HG02938 (cell line): ENCODE results near the gene RIN1.

Experiments
- ATAC-seq: cut with Tn5 transposase; IDR thresholded peaks from one replicate; pipeline ENCODE4 v1.9.1; 2021; ENCODE audit warnings: mild to moderate bottlenecking, moderate library complexity; ENCODE audit not compliant: unreplicated experiment

Gene RIN1

DNA sequence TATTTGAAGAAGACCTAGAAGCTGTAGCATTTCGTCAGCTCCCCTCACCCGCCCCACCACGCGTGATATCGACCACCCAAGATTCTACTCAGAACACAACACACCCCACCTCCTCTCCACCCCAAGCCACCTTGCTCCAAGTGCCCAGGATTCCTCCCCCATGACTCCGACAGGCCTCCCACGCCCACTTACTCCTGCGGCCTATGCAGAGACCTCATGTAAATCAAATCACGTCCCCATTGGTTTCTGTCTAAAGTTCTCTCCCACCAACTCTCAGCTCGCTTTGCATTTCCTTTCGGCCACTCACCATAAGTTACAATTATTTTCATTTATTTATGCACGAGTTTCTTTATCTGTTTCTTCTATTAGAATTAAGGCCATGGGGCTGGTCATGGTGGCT is 33.6 kb downstream of the RIN1 start:
- no peak for ATAC-seq

DNA sequence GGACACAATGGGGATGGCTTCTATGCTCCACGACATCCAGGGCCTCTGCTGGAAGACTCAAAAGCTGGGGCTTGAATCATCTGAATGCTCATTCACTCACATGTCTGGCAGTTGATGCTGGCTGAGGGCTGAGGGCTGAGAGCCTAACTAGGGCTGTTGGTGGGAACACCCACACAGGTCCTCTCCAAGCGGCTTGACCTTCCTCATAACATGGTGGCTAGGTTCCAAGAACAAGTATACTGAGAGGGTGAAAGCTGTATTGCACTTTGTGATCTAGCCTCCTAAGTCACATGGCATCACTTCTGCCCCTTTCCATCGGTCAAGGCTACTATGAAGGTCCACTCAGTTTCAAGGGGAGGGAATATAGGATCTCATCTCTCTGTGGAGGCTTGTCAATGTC is 37.0 kb downstream of the RIN1 start:
- ATAC-seq: no peak

DNA sequence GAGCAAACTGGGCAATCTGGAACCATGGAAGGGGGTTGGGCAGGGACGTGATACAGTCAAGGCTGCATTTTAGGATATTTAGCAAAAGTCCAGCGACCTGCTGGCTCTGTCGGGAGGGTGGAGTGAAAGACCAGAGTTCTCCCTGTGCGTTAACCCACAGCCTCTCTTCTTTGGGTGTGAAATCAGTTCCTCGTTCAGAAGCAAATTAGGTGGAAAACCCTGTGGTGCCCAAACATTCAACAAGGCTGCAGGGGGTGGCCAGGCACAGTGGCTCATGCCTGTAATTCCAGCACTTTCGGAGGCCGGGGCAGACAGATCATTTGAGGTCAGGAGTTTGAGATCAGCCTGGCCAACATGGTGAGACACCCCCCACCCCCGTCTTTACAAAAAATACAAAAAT is 38.6 kb downstream of the RIN1 start:
- no peak for ATAC-seq

DNA sequence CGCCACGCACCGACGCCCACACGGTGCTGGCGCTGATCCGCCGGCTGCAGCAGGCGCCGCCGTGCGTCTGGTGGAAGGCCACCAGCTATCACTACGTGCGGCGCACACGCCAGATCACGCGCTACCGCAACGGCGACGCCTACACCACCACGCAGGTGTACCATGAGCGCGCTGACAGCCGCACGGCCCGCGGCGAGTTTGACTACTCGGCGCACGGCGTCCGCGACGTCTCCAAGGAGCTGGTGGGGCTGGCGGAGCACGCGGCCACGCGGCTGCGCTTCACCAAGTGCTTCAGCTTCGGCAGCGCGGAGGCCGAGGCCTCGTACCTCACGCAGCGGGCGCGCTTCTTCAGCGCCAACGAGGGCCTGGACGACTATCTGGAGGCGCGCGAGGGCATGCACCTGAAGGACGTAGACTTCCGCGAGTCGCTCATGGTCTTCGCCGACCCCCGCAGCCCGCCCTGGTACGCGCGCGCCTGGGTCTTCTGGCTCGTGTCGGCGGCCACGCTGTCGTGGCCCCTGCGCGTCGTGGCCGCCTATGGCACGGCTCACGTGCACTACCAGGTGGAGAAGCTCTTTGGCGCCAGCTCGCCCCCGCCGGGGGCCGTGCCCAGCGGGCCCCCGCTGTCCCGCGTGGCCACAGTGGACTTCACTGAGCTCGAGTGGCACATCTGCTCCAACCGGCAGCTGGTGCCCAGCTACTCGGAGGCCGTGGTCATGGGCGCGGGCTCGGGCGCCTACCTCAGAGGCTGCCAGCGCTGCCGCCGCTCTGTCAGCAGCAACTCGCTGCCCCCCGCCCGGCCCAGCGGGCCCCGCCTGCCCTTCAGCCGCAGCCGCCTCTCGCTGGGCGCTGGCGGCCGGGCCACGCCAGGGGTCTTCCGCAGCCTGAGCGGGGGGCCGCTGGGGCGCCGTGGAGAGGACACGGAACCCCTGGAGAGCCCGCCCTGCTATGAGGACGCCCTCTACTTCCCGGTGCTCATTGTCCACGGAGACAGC is 41.3 kb downstream of the RIN1 start:
- no peak for ATAC-seq

DNA sequence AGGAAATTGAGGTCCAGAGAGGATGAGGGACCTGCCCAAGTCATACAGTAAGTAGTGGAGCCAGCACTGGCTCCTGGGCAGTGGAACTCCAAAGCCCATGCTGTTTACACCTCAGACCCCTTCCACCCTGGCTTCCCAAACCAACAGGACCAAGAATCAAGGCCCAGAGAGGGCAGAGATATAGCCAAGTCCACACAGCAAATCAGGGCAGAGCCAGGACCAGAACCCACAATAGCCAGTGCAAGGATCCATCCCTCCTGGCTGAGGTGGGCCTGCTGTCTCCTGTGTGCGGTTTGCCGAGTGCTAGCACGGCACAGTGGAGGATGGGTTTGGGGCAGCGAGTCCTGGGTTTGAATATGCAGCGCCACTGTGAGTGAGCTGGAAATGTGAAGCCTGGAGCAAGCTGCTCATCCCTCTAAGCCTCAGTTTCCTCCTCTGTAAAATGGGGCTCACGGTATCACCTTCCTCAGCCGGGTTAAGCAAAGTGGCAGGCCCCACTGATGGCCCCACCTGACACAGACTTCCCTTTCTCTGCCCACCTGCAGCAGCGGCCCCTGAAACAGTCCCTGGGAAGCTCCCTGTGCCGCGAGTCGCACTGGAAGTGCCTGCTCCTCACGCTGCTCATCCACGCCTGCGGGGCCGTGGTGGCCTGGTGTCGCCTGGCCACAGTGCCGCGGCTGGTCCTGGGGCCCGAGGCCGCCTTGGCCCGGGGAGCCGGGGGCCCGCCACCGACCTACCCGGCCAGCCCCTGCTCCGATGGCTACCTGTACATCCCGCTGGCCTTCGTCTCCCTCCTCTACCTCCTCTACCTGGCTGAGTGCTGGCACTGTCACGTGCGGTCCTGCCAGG is 42.2 kb downstream of the RIN1 start:
- ATAC-seq: no peak

DNA sequence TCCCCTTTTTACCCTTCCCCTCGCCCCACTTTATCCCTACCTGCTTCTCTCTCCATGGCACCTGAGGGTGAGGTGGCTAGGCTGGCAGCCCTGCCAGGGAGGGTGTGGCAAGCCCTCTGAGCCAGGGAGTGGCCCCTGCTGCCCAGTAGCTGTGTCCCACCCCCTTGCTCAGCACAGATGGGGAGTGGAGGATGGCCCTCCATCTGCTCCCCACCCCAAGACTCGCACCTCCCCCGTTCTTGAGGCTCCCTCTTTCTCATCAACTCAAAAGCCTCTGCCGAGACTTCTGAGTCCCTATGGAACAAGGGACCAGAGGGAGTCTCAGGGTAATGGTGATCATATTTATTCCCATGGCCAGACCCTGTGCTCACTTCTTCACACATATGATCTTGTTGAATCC is 42.9 kb downstream of the RIN1 start:
- ATAC-seq: no peak

DNA sequence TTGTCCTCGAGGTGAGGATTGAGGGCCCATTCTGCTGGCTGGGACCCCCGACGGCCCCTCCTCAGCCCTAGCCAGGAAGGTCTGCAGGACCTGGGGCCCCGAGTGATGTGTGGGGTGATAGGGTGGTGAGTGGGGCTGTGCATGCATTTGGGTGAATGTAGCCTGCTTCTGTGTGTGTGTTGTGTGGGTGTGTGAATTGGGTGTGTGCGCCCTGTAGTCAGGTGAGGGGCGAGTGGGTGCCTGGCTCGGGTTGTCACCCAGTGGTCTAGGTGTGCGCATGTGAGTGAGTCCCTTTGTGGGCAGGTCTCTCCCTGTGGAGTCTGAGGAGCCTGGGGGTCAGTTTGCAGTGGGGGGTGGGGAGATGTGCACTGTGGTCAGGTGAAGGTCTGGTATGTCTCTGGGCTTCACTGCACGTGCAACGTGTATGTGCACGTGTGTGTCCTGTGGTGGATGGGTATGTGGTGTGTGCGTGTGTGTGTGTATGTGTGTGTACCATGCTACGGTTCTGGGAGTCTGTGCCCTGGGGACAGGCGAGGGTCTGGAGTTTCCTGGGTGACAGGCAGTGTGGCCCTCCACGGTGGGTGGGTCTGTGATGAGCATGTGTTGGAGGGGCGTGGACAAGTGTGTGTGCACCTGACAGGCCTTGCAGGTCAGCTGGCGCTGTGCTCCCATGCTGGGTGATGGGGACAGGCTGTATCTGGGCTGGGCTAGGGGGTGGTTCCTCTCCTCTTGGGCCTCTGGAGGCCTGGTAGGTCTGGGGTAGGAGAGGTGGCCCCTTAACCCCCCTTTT is 43.5 kb downstream of the RIN1 start:
- no peak for ATAC-seq

DNA sequence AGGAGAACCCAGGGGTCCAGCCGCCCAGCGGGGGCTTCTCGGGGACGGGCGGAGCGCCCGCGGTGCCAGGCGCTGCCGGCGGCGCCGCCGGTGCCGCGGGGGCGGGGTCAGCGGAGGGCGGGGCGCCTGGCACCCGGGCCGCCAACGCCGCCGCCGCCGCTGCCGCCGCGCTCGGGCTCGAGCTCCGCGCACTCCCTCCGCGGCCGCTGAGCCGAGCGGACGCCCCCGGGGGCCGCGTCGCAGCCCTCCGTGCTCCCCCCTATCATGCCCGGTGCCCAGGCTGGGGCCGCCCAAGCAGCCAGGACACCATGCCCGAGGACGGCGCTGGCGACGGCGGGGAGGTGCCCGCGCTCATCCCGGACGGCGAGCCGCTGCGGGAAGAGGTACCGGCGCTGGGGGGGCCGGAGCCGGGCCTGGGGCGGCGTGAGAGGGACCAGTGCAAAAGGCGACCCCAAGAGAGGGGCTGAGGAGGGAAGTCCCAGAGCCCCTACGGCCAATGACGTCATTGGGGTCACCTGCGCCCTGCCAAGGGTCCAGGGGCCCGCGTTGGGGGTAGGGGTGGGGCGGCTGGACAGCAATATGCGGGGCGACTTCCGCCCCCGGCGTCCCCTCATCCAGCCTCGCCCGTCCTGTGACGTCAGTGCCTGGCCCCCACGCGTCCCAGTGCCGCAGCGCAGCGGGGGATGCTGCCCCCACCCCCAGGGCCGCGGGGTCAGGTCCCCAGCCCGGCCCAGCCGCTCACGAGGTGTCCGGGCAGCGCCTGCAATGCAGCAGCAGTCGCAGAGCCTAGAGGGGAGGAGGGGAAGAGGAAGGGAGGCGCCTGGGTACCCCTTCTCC is 44.3 kb downstream of the RIN1 start, which contains the start of gene TMEM151A:
TSS of gene TMEM151A (plus strand) at position 189 of the 837 bp plus-strand sequence. CDS start at position 309, 120 bp downstream.
- ATAC-seq: no peak

DNA sequence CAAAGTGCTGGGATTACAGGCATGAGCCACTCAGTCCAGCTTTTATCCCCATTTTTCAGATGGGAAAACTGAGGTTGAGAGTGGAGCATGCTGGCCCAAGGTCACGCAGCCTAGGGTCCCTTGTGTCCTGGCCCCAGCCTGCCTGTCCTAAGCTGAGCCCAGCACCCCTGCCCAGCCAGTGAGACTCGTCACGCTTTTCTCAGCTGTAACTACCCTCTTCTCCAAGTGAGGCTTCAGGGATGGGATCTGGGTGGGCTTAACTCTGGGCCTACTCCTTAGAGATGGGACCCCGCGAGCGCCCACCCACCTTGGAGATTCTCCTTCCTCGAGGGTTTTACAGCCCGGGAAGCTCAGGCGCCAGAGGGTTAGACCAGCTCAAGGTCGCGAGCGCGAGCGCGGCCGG is 44.9 kb downstream of the RIN1 start:
- no peak for ATAC-seq

DNA sequence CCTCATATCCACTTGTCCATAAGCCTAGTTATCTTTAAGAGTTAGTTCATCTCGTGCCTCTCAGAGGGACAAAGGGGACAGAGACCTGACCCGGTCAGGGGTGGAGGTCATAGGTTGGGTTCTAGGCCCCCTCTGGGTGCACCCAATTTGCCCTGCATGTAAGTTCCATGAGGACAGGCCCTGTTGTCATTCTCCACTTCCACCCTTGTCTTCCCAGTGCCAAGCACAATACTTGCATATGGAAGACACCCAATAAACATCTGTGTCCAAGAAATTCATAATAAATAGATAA is 46.0 kb downstream of the RIN1 start:
- ATAC-seq: no peak

DNA sequence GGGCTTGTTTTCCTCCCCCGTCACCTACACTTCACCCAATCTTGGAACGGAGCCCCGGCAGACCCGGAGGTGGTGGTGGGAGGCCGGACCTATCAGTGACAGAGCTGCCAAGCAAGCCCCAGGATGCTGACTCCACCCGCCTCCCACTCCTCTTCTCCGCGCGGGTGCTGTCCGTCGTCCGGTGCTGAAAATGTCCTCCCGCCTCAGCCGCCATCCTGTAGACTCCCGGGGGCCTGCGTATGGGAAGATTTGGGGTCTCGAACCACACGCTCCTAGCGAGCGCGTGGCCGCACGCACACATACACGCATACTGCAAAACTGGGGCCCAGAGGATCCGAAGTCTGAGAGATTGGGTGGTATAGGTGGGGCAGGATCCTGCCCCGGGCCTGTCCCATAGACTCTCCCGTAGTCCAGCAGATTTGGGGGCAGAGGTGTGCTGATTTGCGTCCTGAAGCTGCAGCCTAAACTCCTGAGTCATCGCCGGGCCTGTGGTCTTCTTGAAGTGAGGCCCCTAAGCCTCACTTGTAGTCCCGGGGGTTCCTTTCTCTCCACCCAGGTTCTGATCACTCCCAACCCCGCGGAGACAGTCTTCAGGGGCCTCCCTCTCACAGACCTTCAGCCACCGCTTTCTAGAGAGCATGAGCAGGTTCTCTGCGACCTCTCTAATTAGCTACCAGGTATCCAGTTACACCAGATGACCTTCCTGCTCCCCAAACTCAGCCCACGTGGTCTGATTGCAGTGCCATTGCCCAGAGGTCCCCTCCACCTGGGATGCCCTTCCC is 46.5 kb downstream of the RIN1 start:
- peak; percentile 34 for ATAC-seq

DNA sequence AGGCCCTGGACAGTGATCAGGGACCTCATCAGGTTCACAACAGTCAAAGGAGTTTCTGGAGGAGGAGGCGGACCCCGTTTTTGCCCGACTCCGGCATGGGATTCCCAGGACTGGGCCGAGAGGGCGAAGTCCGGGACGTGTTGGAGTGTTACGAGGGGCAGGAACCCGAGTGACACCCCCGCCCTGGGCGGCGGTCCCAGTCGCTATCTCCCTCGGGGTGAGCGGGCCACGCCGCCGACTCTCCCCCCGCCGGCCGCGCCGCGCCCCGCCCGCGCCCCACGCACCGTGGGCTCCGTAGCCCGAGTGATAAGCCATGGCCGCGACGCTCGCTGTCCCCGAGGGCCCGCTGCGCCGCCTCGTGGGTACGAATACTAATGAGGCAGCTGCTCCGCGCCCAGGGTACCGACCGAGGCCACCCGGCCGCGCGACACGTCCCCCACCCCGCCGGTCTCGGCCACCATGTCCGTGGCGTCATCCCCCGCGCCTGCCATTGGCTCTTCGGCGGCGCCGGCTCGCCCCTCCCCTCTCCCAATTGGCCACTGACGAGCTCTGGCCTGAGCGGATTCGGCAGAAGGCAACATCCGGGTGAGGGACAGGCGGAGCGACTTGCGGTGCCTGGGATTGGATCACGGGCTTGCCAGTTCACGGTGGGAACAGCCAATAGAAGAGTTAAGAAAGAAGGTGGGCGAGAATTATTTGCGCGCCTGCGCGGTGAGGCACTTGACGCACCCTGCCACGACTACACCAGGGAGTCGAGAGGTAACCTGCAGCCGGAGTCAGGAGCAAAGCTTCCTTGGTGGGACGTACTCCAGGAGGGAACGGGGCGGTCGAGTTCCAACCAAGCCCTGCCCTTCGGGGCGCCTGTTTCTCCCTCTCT is 47.3 kb downstream of the RIN1 start, which contains the start of gene YIF1A:
TSS of gene YIF1A (minus strand) at position 473 of the 877 bp plus-strand sequence. CDS start at position 315, 158 bp downstream.
- ATAC-seq: peak; percentile 93

DNA sequence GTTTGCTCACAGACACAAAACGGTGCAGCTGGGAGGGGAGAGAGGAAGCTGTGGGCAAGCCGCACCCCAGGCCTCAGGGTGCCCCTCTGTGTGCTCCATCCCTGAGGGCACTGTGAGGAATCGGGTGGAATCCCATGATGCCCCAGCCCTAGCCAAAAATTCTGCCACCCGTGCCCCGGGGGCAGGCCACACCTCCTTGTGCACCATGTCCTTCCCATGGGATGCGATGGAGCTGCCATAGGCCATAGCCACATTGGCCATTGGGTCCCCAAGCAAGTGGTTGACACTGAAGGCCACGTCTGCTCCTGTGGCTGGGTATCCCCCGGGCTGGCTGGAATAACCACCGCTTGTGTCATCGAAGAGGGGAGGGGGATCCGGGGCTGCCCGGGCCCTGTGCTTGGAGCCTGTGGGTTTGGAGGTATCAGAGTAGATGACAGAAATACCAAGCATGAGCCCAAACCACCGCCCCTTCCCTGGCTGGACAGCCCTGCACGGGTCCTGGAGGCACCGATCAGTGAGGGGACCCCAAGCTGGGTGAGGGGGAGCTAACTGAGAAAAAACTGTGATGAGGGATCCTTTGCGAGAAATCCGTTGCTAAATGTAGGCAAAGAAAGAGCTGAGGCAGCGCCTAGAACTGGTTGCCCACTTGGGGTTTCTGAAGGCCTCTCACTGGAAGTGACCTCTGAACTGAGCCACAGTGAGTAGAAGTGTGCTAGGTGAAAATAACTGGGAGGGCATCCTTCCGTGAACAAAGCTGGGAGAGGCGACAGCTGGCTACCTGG is 48.2 kb downstream of the RIN1 start:
- no peak for ATAC-seq

DNA sequence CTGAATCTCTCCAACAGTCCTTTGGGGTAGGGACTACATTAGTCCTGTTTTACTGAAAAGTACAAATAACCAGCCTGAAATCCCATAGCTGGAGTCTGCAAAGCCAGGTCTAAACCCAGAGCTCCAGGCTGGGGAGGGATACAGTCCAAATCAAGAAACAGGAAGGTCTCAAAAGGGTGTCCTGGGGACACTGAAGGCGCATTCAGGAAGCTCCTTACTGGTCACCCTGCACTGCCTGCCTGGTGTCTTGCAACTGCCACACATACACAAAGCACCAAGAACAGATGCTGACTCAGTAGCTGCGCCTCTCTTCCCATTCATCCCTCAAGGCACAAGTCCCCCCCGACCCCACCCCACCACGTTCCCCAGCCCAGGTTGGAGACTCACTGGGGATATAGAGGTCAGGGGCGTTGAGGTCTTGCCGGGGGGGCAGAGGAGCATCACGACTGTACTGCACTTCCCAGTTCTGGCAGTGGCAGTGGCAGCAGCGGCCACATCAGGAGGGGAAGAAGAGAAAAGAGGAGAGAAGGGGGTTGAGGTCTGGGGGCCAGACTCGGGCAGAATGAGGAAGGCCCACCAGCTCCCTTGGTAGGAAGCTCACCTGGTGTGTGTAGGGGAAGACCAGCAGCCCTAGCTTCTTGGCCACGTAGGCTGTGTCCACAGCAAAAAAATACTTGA is 48.9 kb downstream of the RIN1 start:
- no peak for ATAC-seq

DNA sequence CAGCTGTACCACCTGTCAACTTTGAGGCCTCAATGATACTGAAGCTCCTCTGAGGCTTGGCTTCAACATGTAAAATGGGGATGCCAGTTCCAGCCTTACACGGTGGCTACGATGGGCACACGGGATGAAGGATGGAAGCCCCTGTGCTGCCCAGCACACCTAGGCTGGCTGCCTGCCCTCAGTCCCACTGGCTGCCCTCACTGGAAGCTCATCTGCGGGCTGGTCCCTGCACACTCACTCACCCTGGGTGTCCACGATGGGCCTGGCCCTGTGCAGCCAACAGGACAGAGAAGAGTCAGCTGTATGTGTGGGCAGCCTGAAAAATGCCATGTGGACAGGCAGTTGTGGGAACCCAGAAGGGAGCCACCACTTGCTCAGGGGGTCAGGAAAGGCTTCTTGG is 49.5 kb downstream of the RIN1 start:
- ATAC-seq: no peak

DNA sequence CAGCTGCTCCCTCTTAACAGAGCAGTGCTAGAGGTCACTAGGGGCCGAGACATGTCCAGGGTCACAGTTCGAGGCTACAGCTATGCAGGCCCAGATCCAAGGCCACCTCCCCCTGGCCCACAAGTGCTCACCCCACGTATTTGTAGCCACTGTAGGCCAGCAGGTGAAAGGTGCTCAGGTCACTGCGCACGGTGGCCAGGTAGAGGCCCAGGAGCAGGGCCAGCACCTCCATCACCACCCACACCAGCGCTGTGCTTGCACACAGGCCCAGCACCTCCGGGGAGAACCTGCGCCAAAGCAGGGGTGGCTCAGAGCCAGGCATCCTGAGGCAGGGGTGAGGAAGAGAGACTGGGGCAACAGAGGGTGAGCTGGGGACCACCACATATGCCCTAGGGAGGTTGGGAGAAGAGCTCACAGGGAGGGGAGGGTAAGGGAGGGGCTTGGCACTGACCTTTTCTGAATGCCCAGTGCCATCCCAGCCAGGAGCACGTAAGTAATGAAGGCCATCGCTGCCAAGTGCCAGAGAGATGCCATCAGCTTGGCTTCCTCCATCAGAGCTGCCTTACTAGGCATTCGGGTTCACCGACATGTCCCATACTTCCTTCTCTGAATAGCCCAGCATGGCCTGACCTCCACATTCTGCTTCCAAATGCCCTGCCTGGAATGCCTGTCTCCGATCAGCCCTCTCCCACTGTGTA is 50.8 kb downstream of the RIN1 start:
- no peak for ATAC-seq
